ENCODE results near the gene NOXRED1.
A peak's percentile ranks its signal among the peaks of the same experiment; 100 is the strongest.

NOXRED1 gene

DNA sequence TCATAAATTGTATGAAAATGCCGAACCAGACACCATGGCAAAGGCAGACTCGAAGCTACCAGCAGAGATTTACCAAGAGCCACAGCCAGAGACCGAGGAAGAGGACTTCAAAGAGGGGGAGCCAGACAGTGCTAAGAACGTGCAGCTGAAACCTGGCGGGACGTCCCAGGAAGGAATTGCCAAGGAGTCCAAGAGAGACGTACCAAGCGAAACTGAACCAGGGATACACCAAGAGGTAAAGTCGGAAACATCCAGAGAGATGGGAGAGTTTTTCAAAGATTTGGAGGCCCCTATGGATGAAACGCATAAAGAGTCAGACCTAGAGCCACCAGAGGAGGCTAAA is 45.9 kb downstream of the NOXRED1 start:
- H4K8ac ChIP-seq (ENCODE audit: low read length): no peak overlapping the region
- peak overlapping the region; percentile 92 for H2AFZ ChIP-seq (ENCODE audit: low read depth, low read length)
- no peak overlapping the region for H3K18ac ChIP-seq (ENCODE audit: low read depth in 1 of 2, low read length in 2 of 2)
- H3K9me3 ChIP-seq (ENCODE audit: control insufficient read depth, low read length): no peaks in the 10 kb centered on the region
- H2BK12ac ChIP-seq (ENCODE audit: low read length in 2 of 2): no peak overlapping the region
- H4K91ac ChIP-seq (ENCODE audit: low read length): no peak overlapping the region
- H2BK120ac ChIP-seq (ENCODE audit: low read depth, low read length): no peak overlapping the region
- H3K4me3 ChIP-seq (ENCODE audit: insufficient read depth in 1 of 2, low read depth in 1 of 2, low read length in 2 of 2): peak overlapping the region; percentile 35 to 88
- H3K27me3 ChIP-seq (ENCODE audit: control insufficient read depth in 1 of 2, insufficient read depth in 1 of 2, low read length in 2 of 2): no peaks in the 10 kb centered on the region
- no peak overlapping the region for H3K4ac ChIP-seq (ENCODE audit: low read depth in 1 of 2, low read length in 2 of 2)
- peaks cover 12% of the 10 kb centered on the region for H3K79me1 ChIP-seq (replicated peaks; ENCODE audit: low read length, poor library complexity, severe bottlenecking)
- peak overlapping the region; percentile 94 for H3K9ac ChIP-seq (ENCODE audit: low read length)
- H2BK5ac ChIP-seq (ENCODE audit: low read depth, low read length, poor library complexity, severe bottlenecking): no peak overlapping the region
- DNase-seq: no peak
- peaks cover 6% of the 10 kb centered on the region for H3K4me1 ChIP-seq (ENCODE audit: control insufficient read depth, insufficient read depth, low read depth, low read length)
- H3K36me3 ChIP-seq (ENCODE audit: control insufficient read depth in 1 of 2, insufficient read depth in 2 of 2, low read depth in 1 of 2, low read length in 2 of 2): no peaks in the 10 kb centered on the region
- 30% methylated on average over 10 of the region's 10 CpGs for WGBS
- H3K4me2 ChIP-seq (ENCODE audit: low read length, poor library complexity, severe bottlenecking): peak overlapping the region; percentile 89
- H3K27ac ChIP-seq (ENCODE audit: low read length, poor library complexity, severe bottlenecking): no peak overlapping the region
- H3K23ac ChIP-seq (ENCODE audit: low read length in 2 of 2): no peak overlapping the region
- H2AK5ac ChIP-seq (ENCODE audit: low read length, severe bottlenecking): no peak overlapping the region
- H3K14ac ChIP-seq (ENCODE audit: low read length in 2 of 2): no peak overlapping the region
- H2BK15ac ChIP-seq (ENCODE audit: low read depth, poor library complexity, severe bottlenecking): no peak overlapping the region

DNA sequence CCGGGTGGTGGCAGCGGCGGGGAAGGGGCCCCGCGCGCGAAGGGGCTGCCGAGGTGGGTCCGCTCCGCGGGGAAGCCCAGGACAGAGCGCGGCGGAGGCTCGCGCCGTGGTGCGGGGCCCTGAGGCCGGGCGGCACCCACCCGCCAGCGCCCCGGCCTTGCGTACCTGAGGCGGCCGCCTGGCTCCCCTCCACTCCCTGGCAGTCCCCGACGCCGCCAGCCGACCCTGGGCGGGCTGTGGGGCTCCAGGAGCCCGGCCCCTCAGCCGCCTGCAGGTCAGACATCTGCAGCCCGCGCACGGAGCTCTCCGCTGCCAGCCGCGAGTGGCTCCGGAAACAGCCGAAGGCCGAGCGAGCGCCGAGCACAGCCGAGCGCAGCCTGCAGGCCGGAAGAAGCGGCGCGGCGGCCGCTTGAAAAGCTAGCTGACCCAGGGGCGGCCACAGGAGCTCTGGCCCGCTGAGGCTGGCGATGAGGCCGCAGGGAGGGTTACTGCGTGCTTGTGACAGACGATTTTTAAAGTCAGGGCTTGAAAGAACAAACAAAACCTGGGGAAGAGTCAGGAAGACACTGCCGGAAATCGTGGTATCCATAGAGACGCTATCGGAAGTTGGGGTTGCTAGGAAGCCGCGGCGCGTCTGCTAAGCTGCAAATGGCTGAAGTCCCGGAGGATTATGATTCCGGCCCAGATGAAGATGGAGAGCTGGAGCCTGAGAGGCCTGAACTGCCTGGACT is 46.4 kb downstream of the NOXRED1 start, which contains the start of the genes SAMD15 and TMED8:
TSS of gene SAMD15 (plus strand) at position 609 of the 731 bp plus-strand sequence. CDS start at position 649, 40 bp downstream.
TSS of gene TMED8 (minus strand) at position 324 of the 731 bp plus-strand sequence. CDS start at position 283, 41 bp downstream.
- H2BK12ac ChIP-seq (ENCODE audit: low read length in 2 of 2): peak within 1 kb of the TSS in 1 of 2 experiments; percentile 86
- WGBS: under 1% methylated on average over 57 of the region's 69 CpGs
- H3K23ac ChIP-seq (ENCODE audit: low read length in 2 of 2): peak within 1 kb of the TSS in 1 of 2 experiments; percentile 99
- H2BK15ac ChIP-seq (ENCODE audit: low read depth, poor library complexity, severe bottlenecking): no peak within 1 kb of the TSS
- peak within 1 kb of the TSS; percentile 47 for H4K8ac ChIP-seq (ENCODE audit: low read length)
- H3K27me3 ChIP-seq (ENCODE audit: control insufficient read depth in 1 of 2, insufficient read depth in 1 of 2, low read length in 2 of 2): no peaks in the 10 kb centered on the region
- H2AK5ac ChIP-seq (ENCODE audit: low read length, severe bottlenecking): no peak within 1 kb of the TSS
- H2AFZ ChIP-seq (ENCODE audit: low read depth, low read length): peak within 1 kb of the TSS; percentile 92
- H3K4me1 ChIP-seq (ENCODE audit: control insufficient read depth, insufficient read depth, low read depth, low read length): peaks cover 6% of the 10 kb centered on the region
- H3K14ac ChIP-seq (ENCODE audit: low read length in 2 of 2): peak within 1 kb of the TSS in 1 of 2 experiments; percentile 79
- H4K91ac ChIP-seq (ENCODE audit: low read length): no peak within 1 kb of the TSS
- peak within 1 kb of the TSS; percentile 80 to 88 for H3K4me3 ChIP-seq (ENCODE audit: insufficient read depth in 1 of 2, low read depth in 1 of 2, low read length in 2 of 2)
- H3K4me2 ChIP-seq (ENCODE audit: low read length, poor library complexity, severe bottlenecking): peak within 1 kb of the TSS; percentile 89
- peak within 1 kb of the TSS; percentile 39 for H2BK5ac ChIP-seq (ENCODE audit: low read depth, low read length, poor library complexity, severe bottlenecking)
- peak within 1 kb of the TSS; percentile 87 to 97 for H3K18ac ChIP-seq (ENCODE audit: low read depth in 1 of 2, low read length in 2 of 2)
- peaks cover 12% of the 10 kb centered on the region for H3K79me1 ChIP-seq (replicated peaks; ENCODE audit: low read length, poor library complexity, severe bottlenecking)
- H2BK120ac ChIP-seq (ENCODE audit: low read depth, low read length): no peak within 1 kb of the TSS
- peak within 1 kb of the TSS in 1 of 2 experiments; percentile 99 for H3K4ac ChIP-seq (ENCODE audit: low read depth in 1 of 2, low read length in 2 of 2)
- DNase-seq: peak; percentile 87
- H3K27ac ChIP-seq (ENCODE audit: low read length, poor library complexity, severe bottlenecking): peak within 1 kb of the TSS; percentile 95
- no peaks in the 10 kb centered on the region for H3K9me3 ChIP-seq (ENCODE audit: control insufficient read depth, low read length)
- peak within 1 kb of the TSS; percentile 94 for H3K9ac ChIP-seq (ENCODE audit: low read length)
- H3K36me3 ChIP-seq (ENCODE audit: control insufficient read depth in 1 of 2, insufficient read depth in 2 of 2, low read depth in 1 of 2, low read length in 2 of 2): no peaks in the 10 kb centered on the region

DNA sequence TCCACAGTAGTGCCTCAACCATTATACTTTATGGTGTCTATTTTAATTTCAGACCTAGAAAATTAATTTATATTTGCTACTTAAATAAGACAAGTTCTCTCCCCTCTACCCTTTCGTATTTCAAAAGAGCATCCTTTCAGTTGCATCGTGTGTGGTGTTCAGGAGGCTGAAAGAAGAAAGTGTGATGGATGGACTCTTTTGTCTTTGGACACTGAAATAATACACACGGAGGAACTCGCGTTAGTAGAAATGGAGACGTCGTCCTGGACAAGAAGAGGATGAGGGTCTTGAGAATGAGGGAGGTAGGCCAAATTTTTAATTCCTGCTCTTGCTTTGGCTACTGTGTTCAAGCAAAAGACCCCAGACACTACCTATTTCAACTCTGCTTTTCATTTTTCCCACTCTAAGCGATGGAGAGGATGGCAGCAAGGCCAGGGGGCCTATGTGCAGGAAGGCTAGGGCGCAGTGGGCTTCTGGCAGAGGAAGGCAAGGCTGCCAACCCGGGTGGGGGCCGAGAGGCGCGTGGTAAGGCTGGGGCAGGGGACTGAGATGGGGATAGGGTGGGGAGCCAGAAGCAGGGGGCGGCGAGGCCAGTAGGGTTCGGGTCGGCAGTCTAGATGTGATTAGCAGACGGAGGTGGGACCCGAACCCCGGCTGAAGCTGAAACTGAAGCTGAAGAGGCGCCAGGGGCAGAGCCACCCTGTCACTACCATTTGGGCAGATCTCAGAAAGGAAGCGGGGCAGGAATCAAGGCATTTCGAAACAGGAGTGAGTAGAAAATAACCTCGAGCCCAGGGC is 47.2 kb downstream of the NOXRED1 start:
- 30% methylated on average over 24 of the region's 24 CpGs for WGBS
- H2BK120ac ChIP-seq (ENCODE audit: low read depth, low read length): no peak overlapping the region

More for the DNA sequence above, 47.2 kb downstream of the NOXRED1 start:
- Histone ChIP-seq H3K4me1 (ENCODE audit: control insufficient read depth, insufficient read depth, low read depth, low read length) (peaks cover 6% of the 10 kb centered on the region), H3K14ac (ENCODE audit: low read length in 2 of 2) (peak overlapping the region in 1 of 2 experiments; percentile 79), H2BK5ac (ENCODE audit: low read depth, low read length, poor library complexity, severe bottlenecking) (no peak overlapping the region), H2AK5ac (ENCODE audit: low read length, severe bottlenecking) (no peak overlapping the region), H4K8ac (ENCODE audit: low read length) (peak overlapping the region; percentile 47), H3K27ac (ENCODE audit: low read length, poor library complexity, severe bottlenecking) (no peak overlapping the region), H3K4ac (ENCODE audit: low read depth in 1 of 2, low read length in 2 of 2) (peak overlapping the region in 1 of 2 experiments; percentile 75), H3K36me3 (ENCODE audit: control insufficient read depth in 1 of 2, insufficient read depth in 2 of 2, low read depth in 1 of 2, low read length in 2 of 2) (no peaks in the 10 kb centered on the region), H2BK15ac (ENCODE audit: low read depth, poor library complexity, severe bottlenecking) (no peak overlapping the region), H2AFZ (ENCODE audit: low read depth, low read length) (peak overlapping the region; percentile 92), H2BK12ac (ENCODE audit: low read length in 2 of 2) (peak overlapping the region in 1 of 2 experiments; percentile 86), H3K9ac (ENCODE audit: low read length) (peak overlapping the region; percentile 94), H3K4me3 (ENCODE audit: insufficient read depth in 1 of 2, low read depth in 1 of 2, low read length in 2 of 2) (peak overlapping the region; percentile 80 to 88), H3K18ac (ENCODE audit: low read depth in 1 of 2, low read length in 2 of 2) (peak overlapping the region in 1 of 2 experiments; percentile 72), H3K27me3 (ENCODE audit: control insufficient read depth in 1 of 2, insufficient read depth in 1 of 2, low read length in 2 of 2) (no peaks in the 10 kb centered on the region), H3K9me3 (ENCODE audit: control insufficient read depth, low read length) (no peaks in the 10 kb centered on the region), H3K4me2 (ENCODE audit: low read length, poor library complexity, severe bottlenecking) (peak overlapping the region; percentile 81), H4K91ac (ENCODE audit: low read length) (no peak overlapping the region), H3K23ac (ENCODE audit: low read length in 2 of 2) (peak overlapping the region in 1 of 2 experiments; percentile 99), H3K79me1 (replicated peaks; ENCODE audit: low read length, poor library complexity, severe bottlenecking) (peaks cover 12% of the 10 kb centered on the region)
- peak; percentile 19 for DNase-seq

Data from mesenchymal stem cell (in vitro differentiated cells and primary cell).